HEK293T (cell line): ENCODE data around the gene AOPEP.

Experiments used
- ARNT ChIP-seq: fragments of 450-650 bp; IDR thresholded peaks from 2 replicates; pipeline ENCODE4 v1.6.1; 2017; ENCODE audit warnings: mild to moderate bottlenecking
- ELF4 ChIP-seq: fragments of 450-650 bp; IDR thresholded peaks from 2 replicates; pipeline ENCODE4 v1.6.1; 2017; ENCODE audit warnings: antibody characterized with exemption
- FOXA1 ChIP-seq: fragments of 450-650 bp; IDR thresholded peaks from 2 replicates; pipeline ENCODE4 v1.6.1; 2016; ENCODE audit warnings: mild to moderate bottlenecking
- FOXM1 ChIP-seq: fragments of 450-650 bp; IDR thresholded peaks from 2 replicates; pipeline ENCODE4 v1.6.1; 2017; ENCODE audit warnings: mild to moderate bottlenecking, borderline replicate concordance
- SP1 ChIP-seq: fragments of 450-650 bp; IDR thresholded peaks from 2 replicates; pipeline ENCODE4 v1.6.1; 2017
- SUZ12 ChIP-seq: fragments of 450-650 bp; IDR thresholded peaks from 2 replicates; pipeline ENCODE4 v1.6.1; 2016; ENCODE audit warnings: mild to moderate bottlenecking
- TARDBP ChIP-seq: fragments of 450-650 bp; IDR thresholded peaks from 2 replicates; pipeline ENCODE4 v1.6.1; 2016
- ZNF384 ChIP-seq: fragments of 450-650 bp; IDR thresholded peaks from 2 replicates; pipeline ENCODE4 v1.6.1; 2016
- TF ChIP-seq, protein P1 (sequence below): fragments of 450-650 bp; IDR thresholded peaks from 2 replicates; pipeline ENCODE4 v1.6.1; 2016

DNA sequence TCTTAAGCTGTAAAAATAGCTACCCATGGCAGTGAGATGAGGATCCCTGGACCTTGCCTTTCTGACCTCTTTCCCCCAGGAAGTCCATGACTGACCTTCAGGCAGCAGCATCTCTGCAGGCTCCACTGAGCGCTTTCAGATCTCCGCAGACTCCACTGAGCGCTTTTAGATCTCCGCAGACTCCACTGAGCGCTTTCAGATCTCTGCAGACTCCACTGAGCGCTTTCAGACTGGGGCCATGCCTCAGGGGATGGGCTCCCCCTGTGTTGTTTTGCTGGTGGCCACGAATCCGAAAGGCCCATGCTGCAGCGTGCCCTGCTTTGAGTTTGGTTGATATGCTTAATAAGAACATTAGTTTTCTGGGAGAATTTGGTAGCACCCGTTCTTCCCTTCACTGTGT is 336.8 kb downstream of the AOPEP start:
- TF ChIP-seq ELF4 = no peak
- TF ChIP-seq TARDBP = no peak
- no peak for TF ChIP-seq FOXM1
- no peak for TF ChIP-seq FOXA1
- TF ChIP-seq SP1 = no peak
- TF ChIP-seq SUZ12 = no peak
- TF ChIP-seq, protein P1, sequence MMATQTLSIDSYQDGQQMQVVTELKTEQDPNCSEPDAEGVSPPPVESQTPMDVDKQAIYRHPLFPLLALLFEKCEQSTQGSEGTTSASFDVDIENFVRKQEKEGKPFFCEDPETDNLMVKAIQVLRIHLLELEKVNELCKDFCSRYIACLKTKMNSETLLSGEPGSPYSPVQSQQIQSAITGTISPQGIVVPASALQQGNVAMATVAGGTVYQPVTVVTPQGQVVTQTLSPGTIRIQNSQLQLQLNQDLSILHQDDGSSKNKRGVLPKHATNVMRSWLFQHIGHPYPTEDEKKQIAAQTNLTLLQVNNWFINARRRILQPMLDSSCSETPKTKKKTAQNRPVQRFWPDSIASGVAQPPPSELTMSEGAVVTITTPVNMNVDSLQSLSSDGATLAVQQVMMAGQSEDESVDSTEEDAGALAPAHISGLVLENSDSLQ = no peak
- no peak for TF ChIP-seq ZNF384
- TF ChIP-seq ARNT = no peak
